Measurements from ENCODE around the gene CAMK2N1.

Gene CAMK2N1

DNA sequence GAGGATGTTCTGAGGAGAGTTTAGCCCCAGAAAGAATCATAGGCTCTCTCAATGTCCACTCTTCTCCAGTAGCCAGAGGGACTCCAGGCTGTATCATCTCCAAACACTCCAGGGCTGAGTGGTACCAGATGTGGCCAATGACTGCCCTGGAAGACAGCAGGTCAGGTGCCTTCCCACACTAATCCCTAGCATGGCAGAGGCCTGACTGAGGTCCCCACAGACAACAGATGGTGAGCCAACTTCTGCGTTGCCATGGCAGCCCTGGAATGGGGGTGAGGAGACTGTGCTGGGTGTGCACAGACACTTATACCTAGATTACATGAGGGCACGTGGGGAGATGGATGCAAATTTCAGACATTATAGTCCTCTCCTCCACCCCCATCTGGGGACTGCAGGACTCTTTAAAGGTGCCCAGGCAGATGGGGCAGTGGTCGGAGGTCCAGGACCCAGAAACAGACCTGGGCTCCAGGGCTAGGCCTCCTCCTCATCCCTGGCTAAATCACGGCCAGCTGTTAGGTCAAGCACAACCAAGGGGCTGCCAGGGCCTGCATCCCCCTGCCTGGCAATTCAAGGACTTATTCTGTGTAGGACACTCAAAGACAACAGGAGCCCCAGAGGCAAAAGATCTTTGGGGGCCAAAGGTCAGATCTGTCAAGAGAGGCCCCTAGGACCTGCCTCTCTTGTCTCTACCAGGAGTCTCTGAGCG lies 42.9 kb downstream of the CAMK2N1 start:
- DNase-seq, result peak; percentile 35

DNA sequence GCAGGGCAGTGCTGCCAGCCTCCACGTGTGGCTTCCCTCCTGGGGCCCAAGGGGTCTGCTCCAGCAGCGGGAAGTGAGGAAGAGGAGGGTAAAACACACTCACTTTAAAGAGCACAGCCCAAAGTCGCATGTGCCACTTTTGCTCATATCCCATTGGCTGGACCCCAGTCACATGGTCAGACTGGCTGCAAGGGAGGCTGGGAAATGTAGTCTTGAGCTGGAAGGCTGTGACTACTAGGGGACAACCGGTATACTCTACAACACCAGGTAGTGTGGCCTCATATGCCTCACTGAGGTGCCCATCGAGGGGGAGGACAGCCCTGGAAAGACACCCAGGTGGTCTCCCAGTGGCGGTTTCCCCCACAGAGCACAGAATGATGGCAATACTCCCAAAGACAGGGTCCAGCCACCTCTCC lies 45.2 kb downstream of the CAMK2N1 start:
- DNase-seq, result peak; percentile 63

DNA sequence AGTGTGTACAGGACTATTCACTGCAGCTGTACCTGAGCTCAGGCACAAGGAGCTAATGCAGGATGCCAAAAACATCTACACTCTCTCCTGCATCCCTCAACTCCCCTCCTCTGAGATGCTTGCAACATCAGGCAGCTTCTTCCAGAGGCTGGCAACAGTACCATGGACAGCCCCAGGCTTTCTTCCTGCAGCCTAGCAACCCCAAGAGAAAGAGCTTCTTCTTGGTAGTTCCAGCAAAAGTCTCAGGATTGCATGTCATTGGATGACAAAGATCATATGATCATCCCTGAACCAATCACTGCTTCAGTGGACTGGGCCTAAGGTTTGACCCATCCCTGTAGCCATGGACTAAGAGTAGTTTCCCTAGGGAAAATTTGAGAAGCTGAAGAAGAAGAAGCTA lies 46.7 kb downstream of the CAMK2N1 start:
- DNase-seq, result no peak

DNA sequence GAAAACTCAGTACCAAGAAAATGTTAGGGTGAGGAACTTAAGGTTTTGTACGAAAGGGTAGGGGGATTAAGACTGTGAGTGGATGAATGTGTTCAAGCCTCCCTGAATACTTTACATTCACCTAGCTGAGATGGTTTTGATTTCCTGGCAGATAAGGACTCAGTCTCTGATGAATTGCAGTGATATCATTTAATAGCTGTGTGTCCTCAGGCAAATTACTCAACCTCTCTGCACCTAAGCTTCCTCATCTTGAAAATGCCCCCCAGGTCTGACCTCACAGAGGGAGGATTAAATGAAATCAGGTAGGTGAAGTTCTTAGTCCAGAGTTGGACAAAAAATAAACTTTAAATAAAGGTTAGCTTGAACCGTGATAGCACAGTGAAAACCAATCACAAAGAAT lies 48.4 kb downstream of the CAMK2N1 start:
- no peak for DNase-seq

DNA sequence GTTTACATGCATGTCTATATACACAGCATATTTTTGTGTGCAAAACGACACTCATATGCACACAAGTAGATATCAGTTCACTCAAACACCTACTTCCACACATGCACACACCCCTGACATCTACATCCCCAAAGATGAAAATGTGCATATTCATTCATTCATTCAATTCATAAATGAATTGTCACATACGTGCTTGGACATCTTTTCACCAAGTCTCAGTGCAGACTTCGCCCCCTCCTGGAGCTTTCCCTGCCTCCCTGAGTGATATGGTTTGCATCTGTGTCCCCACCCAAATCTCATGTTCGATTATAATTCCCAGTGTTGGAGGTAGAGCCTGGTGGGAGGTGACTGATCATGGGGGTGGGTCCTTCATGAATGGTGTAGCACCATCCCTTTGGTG lies 53.1 kb downstream of the CAMK2N1 start:
- no peak for DNase-seq

Measured in retina (tissue), 1 donor.